H1 (cell line): ENCODE results near the gene ZFAND3.

ENCODE experiments used
- CREB1 ChIP-seq: IDR thresholded peaks from 2 replicates; pipeline ENCODE4 v1.6.1; 2012; ENCODE audit warnings: inconsistent platforms
- CTCF ChIP-seq, 3 experiments: IDR thresholded peaks; 1 replicate in 2 of 3; 2 replicates in 1 of 3; pipeline versions ENCODE4 v1.5.1 to v1.6.1; 2011; ENCODE audit warnings: low read length in 3 of 3, mild to moderate bottlenecking in 3 of 3, inconsistent platforms in 2 of 3, low read depth in 1 of 3, moderate library complexity in 1 of 3; ENCODE audit not compliant: insufficient read depth in 1 of 3; ENCODE audit errors: control extremely low read depth in 1 of 3
- EZH2 ChIP-seq: fragments of 200-600 bp; sonication (generic); IDR thresholded peaks from 2 replicates; pipeline ENCODE4 v1.7.1; 2012; ENCODE audit warnings: low read depth, mild to moderate bottlenecking, moderate library complexity, low read length, inconsistent platforms; ENCODE audit not compliant: severe bottlenecking
- PHF8 ChIP-seq: fragments of 200-600 bp; sonication (generic); conservative IDR thresholded peaks from 2 replicates; pipeline ENCODE4 v1.7.1; 2012; ENCODE audit warnings: low read depth, mild to moderate bottlenecking, inconsistent platforms, low read length, moderate library complexity
- POLR2A ChIP-seq, 2 experiments: IDR thresholded peaks; 1 replicate in 1 of 2; 2 replicates in 1 of 2; pipeline ENCODE4 v1.6.1; 2011; ENCODE audit warnings: low read depth in 2 of 2, low read length in 2 of 2, mild to moderate bottlenecking in 2 of 2; ENCODE audit errors: control extremely low read depth in 1 of 2
- POU5F1 ChIP-seq: IDR thresholded peaks from 2 replicates; pipeline ENCODE4 v1.6.1; 2011; ENCODE audit warnings: low read depth, mild to moderate bottlenecking, low read length, moderate library complexity
- ZNF274 ChIP-seq: IDR thresholded peaks from 2 replicates; pipeline ENCODE4 v1.7.0; 2012; ENCODE audit warnings: low read length, borderline replicate concordance; ENCODE audit errors: extremely low read depth

- TF ChIP-seq ZNF274 (no peak), POU5F1 (no peak), PHF8 (no peak), CREB1 (no peak), POLR2A (IDR thresholded peaks at IDR 0.05; ENCODE audit: control extremely low read depth in 1 of 2, low read depth in 2 of 2, low read length in 2 of 2) (no peak), CTCF (IDR thresholded peaks at IDR 0.05; ENCODE audit: control extremely low read depth in 1 of 3, insufficient read depth in 1 of 3, low read depth in 1 of 3, low read length in 3 of 3) (no peak), EZH2 (no peak)
Measured at GRCh38 chr6:38149531-38149930, 330.0 kb downstream of the ZFAND3 start.
